Stomach (tissue), 4 donors: ENCODE data around the gene WBP2.

Source experiments
- CTCF ChIP-seq, 7 experiments: fragments of 450-650 bp in 4 of 7; fragments of 200-600 bp in 3 of 7; sonication (generic) in 3 of 7; IDR thresholded peaks; one replicate each; pipeline ENCODE4 v1.5.1; 2016 to 2019; ENCODE audit warnings: antibody characterized with exemption in 7 of 7, control low read depth in 2 of 7, mild to moderate bottlenecking in 1 of 7
- POLR2A ChIP-seq, 4 donors: fragments of 450-650 bp; IDR thresholded peaks; one replicate each; pipeline ENCODE4 v1.6.1; 2016; ENCODE audit warnings: antibody characterized with exemption in 4 of 4, control low read depth in 2 of 4, mild to moderate bottlenecking in 1 of 4, moderate library complexity in 1 of 4

DNA sequence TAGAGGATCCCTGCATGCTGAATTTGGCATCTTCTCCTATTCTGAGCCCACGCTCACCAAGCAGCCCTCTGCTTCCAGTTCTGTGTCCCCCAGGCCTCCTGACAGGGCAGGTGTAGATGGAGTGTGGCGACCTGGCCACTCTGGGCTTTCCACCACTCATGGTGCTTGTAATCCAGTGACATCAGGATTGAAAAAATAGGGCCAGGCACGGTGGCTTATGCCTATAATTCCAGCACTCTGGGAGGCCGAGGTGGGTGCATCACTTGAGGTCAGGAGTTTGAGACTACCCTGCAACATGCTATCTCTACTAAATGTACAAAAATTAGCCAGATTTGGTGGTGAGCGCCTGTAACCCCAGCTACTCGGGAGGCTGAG is 41.1 kb downstream of the WBP2 start:
- TF ChIP-seq CTCF (IDR thresholded peaks at IDR 0.05), result no peak
- TF ChIP-seq POLR2A (IDR thresholded peaks at IDR 0.05), result no peak
